Measurements from ENCODE around the gene HMOX2.

The HMOX2 gene

GRCh38 chr16:4463522-4464163 lies 12.6 kb upstream of the HMOX2 start:
- DNase-seq (ENCODE audit: low spot score) = no peak

DNA sequence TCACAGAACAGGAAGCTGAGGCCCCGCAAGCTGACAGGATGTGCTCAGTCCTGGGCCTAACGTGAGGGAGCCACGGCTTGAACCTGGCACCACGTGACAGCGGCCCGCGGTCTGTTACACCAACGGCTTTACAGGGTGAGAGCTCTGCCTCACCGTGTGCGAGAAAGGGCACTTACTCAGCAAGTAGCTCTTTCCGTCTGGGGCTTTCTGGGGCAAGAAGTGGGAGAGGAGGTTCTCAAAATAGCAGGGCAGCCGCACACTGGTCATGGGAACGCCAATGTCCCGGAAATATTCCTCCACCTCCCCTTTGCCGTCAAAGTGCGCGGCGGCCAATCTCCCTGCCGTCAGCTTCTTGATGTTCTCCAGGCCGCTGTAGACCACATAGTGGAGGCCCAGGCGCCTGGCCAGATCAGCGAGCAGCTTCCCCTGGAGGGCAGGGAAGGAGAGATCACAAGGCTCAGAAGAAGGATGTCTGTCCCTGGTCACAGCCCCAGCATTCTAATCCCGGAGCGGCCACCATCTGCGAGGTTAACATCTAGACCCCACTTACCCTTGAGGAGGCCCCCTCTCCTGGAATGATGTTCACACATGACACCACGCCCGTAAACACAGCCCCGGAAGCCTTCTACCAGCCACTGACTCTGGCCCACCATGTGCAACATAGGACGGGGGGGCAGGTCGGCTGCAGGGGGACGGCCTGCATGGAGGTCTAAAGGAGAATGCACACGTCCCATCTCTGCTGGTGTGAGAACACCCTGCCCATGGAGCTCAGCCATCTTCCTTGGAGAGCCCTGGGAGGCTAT lies 10.0 kb upstream of the HMOX2 start:
- DNase-seq (ENCODE audit: low spot score) = no peak

DNA sequence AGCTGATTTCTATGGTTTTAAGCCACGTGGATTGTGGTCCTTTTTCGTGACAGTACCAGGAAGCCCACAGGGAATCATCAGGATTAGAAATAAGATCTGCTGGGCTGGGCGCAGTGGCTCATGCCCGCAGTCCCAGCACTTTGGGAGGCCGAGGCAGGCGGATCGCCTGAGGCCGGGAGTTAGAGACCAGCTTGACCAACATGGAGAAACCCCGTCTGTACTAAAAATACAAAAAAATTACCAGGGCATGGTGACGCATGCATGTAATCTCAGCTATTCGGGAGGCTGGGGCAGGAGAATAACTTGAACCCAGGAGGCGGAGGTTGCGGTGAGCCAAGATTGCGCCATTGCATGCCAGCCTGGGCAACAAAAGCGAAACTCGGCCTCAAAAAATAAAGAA lies 8.3 kb upstream of the HMOX2 start:
- DNase-seq (ENCODE audit: low spot score) = no peak

- no peak for DNase-seq (ENCODE audit: low spot score)
Measured at GRCh38 chr16:4468972-4469371, 7.2 kb upstream of the HMOX2 start.

GRCh38 chr16:4471869-4472268 lies 4.3 kb upstream of the HMOX2 start:
- DNase-seq (ENCODE audit: low spot score) = no peak

DNA sequence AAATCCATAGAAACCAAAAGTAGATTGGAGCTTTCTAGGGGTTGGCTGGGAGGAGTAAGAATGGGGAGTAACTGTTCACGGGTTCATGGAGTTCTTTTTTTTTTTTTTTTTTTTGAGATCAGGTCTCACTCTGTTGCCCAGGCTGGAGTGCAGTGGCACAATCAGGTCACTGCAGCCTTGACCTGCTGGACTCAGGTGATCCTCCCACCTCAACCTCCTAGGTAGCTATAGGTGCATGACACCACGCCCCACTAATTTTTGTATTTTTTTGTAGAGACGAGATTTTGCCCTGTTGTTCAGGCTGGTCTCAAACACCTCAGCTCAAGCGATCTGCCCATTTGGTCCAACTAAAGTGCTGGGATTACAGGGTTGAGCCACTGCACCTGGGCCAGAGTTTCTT lies 3.3 kb upstream of the HMOX2 start:
- no peak for DNase-seq (ENCODE audit: low spot score)

DNA sequence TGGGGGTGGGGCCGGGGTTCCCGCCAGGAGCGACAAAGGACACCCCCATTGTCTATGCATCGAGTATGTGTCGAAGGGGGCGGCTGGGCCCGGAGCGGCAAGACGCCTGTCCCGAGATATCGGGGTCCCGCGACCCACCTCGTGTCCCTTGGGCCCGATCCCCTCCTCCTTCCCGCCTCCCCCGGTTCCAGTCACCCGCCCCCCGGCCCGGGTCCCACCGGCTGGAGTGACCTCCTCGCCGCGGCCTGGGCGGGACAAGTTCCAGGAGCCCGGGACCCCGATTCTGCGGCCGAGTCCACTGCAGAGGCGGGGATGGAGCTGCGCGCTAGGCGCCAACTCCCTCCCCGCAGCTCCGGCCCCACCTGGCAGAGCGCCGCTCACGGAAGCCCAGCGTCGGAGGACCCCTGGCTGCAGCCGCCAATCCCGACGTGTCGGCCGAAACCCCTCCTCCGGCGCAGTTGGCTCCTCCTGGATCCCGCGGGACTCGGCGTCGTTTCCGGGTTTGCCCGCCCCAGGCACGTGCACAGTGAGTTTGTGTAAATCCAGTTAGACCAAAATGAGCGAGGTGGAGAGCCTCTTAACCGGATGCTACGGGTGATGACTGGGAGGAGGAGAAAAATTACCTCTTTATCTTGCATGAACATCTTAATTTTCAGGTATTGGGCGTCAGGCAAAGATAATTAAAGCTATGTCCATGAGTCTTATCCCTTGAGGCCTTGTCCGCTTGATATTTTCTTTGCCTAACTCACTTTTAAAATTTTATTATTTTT lies 1.8 kb upstream of the HMOX2 start, which contains the start of gene NMRAL1:
NMRAL1 (minus strand) TSS at position 434 of the 770 bp plus-strand sequence. CDS start 493 bp downstream, outside the sequence.
- peak; percentile 79 for DNase-seq (ENCODE audit: low spot score)

DNA sequence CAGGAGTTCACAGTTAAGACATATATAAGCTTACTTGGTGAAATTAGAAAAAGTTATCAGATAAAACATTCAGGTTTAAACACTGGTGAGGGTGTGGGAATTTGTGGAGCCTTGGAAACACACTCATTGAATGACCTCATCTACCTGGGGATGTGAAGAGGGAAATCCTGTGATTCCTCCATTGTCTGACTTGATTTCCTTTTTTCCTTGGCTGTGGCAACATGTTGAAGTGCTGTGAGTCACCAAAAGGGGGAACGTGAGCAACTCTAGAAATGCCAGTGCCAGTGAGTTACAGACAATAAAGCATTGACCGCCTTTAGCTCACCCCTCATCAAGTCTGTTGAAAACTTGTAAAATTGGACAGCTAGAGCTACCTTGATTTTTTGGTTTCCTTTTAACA lies 1.8 kb downstream of the HMOX2 start:
- DNase-seq (ENCODE audit: low spot score) = no peak

DNA sequence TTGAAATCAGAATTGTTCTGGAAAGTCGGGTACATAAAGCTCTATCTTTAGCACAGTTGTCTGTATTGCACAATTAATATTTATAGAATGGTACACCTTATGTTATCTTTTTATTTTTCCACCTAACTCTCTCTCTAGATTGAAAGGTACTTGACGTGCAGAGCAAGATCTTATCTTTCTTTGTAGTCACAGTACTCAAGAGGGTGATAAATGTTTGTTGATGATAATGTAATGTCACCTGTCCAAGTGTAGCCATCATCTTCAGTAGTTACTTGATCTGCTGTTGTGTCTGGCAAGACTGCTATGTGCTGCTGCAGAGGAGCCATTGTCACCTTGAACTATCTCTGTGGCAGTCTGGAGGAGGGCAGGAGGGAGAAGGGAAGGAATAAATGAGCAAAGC lies 5.3 kb downstream of the HMOX2 start:
- DNase-seq (ENCODE audit: low spot score) = no peak

DNA sequence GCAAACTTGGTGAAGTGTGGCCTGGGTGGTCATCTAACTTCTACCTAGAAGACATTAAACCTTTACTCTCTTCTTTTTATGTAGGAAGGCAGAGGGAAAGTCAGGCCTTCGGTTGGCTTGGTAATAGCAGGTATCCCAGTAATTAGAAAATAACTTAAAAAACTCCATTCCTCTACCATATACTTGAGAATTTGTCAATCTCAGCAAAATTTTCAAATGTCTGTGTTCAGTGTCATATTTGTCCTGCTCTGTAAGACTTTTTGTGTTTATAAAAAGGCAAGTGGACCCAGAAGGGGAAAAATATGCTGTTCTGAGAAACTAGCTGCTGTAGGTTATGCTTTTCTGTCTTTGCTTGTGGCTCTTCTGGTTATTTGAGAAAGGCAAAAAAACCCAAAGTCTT lies 5.8 kb downstream of the HMOX2 start:
- no peak for DNase-seq (ENCODE audit: low spot score)

- DNase-seq (ENCODE audit: low spot score) = no peak
Measured at GRCh38 chr16:4486126-4486893, 10.1 kb downstream of the HMOX2 start.

GRCh38 chr16:4487955-4488498 lies 11.8 kb downstream of the HMOX2 start:
- no peak for DNase-seq (ENCODE audit: low spot score)

DNA sequence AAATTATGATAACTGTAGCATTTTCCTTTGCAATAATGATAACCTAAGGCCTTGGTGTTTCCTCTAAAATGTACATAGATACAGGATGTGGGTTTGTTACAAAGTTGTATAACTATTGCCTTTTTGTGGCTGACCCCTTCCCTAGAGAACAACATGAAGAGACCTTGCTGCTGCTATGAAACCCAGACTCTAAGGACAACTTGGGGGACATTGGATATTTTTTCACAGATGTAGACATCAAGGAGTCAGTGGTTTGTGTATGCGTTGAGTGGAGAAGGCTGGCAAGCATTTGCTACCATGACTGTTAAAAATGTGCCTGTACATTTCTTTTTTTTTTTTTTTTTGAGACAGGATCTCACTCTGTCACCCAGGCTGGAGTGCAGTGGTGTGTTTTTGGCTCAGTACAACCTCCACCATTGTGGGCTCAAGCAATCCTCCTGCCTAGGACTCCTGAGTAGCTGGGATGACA lies 12.3 kb downstream of the HMOX2 start:
- DNase-seq (ENCODE audit: low spot score) = no peak

DNA sequence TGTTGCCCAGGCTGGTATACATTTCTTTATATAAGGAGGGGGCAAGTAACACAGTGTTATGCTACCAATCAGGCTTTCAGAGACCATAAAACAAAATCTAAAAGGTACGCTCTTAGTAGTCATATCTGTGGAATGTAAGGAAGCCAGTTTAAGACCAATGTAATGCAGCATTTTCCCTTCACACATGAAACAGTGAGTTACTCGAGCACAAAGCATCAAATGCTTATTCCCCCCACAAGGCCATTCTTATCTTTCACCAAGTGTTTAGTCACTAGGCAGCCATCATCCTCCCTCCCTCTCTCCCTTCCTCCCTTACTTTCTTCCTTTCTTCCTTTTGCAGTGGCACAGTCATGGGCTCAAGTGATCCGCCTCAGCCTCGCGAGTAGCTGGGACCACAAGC lies 12.8 kb downstream of the HMOX2 start:
- no peak for DNase-seq (ENCODE audit: low spot score)

- DNase-seq (ENCODE audit: low spot score) = no peak
Measured at GRCh38 chr16:4491898-4492297, 15.7 kb downstream of the HMOX2 start.

DNA sequence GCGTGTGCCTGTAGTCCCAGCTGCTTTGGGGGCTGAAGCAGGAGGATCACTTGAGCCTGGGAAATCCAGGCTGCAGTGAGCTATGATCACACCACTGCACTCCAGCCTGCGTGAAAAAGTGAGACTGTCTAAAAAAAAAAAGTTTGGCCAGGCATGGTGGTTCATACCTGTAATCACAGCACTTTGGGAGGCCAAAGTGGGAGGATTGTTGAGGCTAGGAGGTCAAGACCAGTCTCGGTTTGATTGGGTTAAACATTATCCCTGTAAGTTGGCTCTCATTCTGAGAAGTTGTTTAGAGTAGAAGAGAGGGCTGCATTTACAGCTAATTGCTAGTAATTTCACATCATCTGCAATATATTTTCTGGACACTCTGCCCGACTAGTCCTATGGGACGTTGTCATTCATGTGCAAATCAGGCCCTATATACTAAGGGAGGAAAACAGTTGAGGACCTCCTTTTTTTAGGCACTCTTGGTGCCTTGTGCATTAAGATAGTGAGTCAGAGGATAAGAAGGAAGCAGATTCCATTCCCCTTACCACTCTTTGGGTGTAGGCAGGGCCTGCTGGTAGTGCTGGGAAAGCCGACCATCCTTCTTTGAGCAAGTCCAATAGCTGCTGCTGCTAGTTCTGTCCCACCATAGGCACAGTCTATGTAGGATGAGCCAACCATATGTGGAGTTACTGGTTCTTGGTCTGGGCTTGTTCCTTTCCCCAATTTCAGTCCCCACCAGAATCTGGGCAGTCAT lies 18.7 kb downstream of the HMOX2 start:
- DNase-seq (ENCODE audit: low spot score) = no peak

DNA sequence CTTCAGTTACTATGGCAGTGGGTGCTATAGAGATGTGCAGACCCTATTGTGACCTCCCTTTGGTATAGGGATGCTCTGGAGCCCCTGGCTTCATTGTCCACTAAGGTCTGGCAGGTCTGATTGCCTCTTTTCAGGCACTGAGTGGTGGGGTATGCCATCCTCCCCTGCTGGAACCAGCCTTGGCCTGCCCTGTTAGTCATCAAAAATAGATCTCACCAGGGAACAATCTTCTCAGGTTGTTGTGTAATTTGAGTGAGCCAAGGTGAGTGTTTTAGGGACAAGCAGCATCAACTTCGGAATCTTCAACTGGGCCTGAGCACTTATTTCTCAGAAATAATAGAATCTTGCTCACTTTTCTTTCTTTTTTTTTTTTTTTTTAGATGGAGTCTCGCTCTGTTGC lies 19.6 kb downstream of the HMOX2 start:
- DNase-seq (ENCODE audit: low spot score) = no peak

- DNase-seq (ENCODE audit: low spot score) = no peak
Measured at GRCh38 chr16:4496305-4496704, 20.1 kb downstream of the HMOX2 start.

- no peak for DNase-seq (ENCODE audit: low spot score)
Measured at GRCh38 chr16:4498546-4499195, 22.5 kb downstream of the HMOX2 start.

- no peak for DNase-seq (ENCODE audit: low spot score)
Measured at GRCh38 chr16:4499196-4499555, 23.0 kb downstream of the HMOX2 start.
